Mesenchymal stem cell (in vitro differentiated cells and primary cell): Measurements from ENCODE around the gene PABPN1.

Experiments
- DNase-seq: peaks from one replicate; pipeline ENCODE4 v3.0.0-alpha.2; 2013
- H2AFZ ChIP-seq: one replicate; pipeline ENCODE4 v1.6.1; 2013; ENCODE audit warnings: low read depth, mild to moderate bottlenecking, control low read depth, inconsistent platforms, low read length, moderate library complexity
- H2AK5ac ChIP-seq: 2 replicates; pipeline ENCODE4 v1.6.1; 2013; ENCODE audit warnings: low read length, moderate library complexity, mild to moderate bottlenecking, inconsistent platforms; ENCODE audit not compliant: severe bottlenecking
- H2BK120ac ChIP-seq: one replicate; pipeline ENCODE4 v1.6.1; 2013; ENCODE audit warnings: low read depth, mild to moderate bottlenecking, inconsistent platforms, low read length, moderate library complexity
- H2BK12ac ChIP-seq, 2 experiments: one replicate each; pipeline ENCODE4 v1.6.1; 2013; ENCODE audit warnings: inconsistent platforms in 2 of 2, low read length in 2 of 2, mild to moderate bottlenecking in 2 of 2, moderate library complexity in 2 of 2, control low read depth in 1 of 2
- H2BK15ac ChIP-seq: one replicate; pipeline ENCODE4 v1.6.1; 2013; ENCODE audit warnings: mild to moderate bottlenecking, low read depth, inconsistent platforms; ENCODE audit not compliant: poor library complexity, severe bottlenecking
- H2BK5ac ChIP-seq: 2 replicates; pipeline ENCODE4 v1.6.1; 2013; ENCODE audit warnings: low read depth, mild to moderate bottlenecking, low read length, control low read depth, inconsistent platforms; ENCODE audit not compliant: poor library complexity, severe bottlenecking
- H3K14ac ChIP-seq, 2 experiments: one replicate each; pipeline ENCODE4 v1.6.1; 2013; ENCODE audit warnings: inconsistent platforms in 2 of 2, low read length in 2 of 2, control low read depth in 1 of 2, mild to moderate bottlenecking in 1 of 2, moderate library complexity in 1 of 2
- H3K18ac ChIP-seq, 2 experiments: one replicate each; pipeline ENCODE4 v1.6.1; 2013; ENCODE audit warnings: inconsistent platforms in 2 of 2, low read length in 2 of 2, control low read depth in 1 of 2, low read depth in 1 of 2, mild to moderate bottlenecking in 1 of 2
- H3K23ac ChIP-seq, 2 experiments: one replicate each; pipeline ENCODE4 v1.6.1; 2013; ENCODE audit warnings: inconsistent platforms in 2 of 2, low read length in 2 of 2, mild to moderate bottlenecking in 2 of 2, moderate library complexity in 2 of 2, control low read depth in 1 of 2
- H3K27ac ChIP-seq: 2 replicates; pipeline ENCODE4 v1.5.1; 2013; ENCODE audit warnings: mild to moderate bottlenecking, moderate library complexity, low read length, control low read depth, inconsistent platforms; ENCODE audit not compliant: poor library complexity, severe bottlenecking
- H3K27me3 ChIP-seq, 2 experiments: 2 replicates each; pipeline versions ENCODE4 v1.6.1 to v1.7.0; 2013; ENCODE audit warnings: low read length in 2 of 2, mild to moderate bottlenecking in 2 of 2, moderate library complexity in 2 of 2, control low read depth in 1 of 2, inconsistent platforms in 1 of 2; ENCODE audit not compliant: control insufficient read depth in 1 of 2, insufficient read depth in 1 of 2
- H3K36me3 ChIP-seq, 2 experiments: 2 replicates each; pipeline versions ENCODE4 v1.6.1 to v1.7.0; 2013; ENCODE audit warnings: low read length in 2 of 2, control low read depth in 1 of 2, inconsistent platforms in 1 of 2, low read depth in 1 of 2, mild to moderate bottlenecking in 1 of 2; ENCODE audit not compliant: insufficient read depth in 2 of 2, control insufficient read depth in 1 of 2
- H3K4ac ChIP-seq, 2 experiments: one replicate each; pipeline ENCODE4 v1.6.1; 2013; ENCODE audit warnings: inconsistent platforms in 2 of 2, low read length in 2 of 2, mild to moderate bottlenecking in 2 of 2, moderate library complexity in 2 of 2, control low read depth in 1 of 2, low read depth in 1 of 2
- H3K4me1 ChIP-seq: 2 replicates; pipeline ENCODE4 v1.6.1; 2013; ENCODE audit warnings: low read depth, low read length, control low read depth; ENCODE audit not compliant: control insufficient read depth, insufficient read depth
- H3K4me2 ChIP-seq: 2 replicates; pipeline ENCODE4 v1.6.1; 2013; ENCODE audit warnings: low read length, mild to moderate bottlenecking, inconsistent platforms; ENCODE audit not compliant: poor library complexity, severe bottlenecking
- H3K4me3 ChIP-seq, 2 experiments: 2 replicates each; pipeline versions ENCODE4 v1.5.1 to v1.7.0; 2013; ENCODE audit warnings: low read length in 2 of 2, mild to moderate bottlenecking in 2 of 2, control low read depth in 1 of 2, low read depth in 1 of 2; ENCODE audit not compliant: insufficient read depth in 1 of 2
- H3K79me1 ChIP-seq: replicated peaks from 2 replicates; pipeline ENCODE4 v1.6.1; 2013; ENCODE audit warnings: mild to moderate bottlenecking, control low read depth, low read length, inconsistent platforms; ENCODE audit not compliant: poor library complexity, severe bottlenecking
- H3K9ac ChIP-seq: 2 replicates; pipeline ENCODE4 v1.7.0; 2013; ENCODE audit warnings: mild to moderate bottlenecking, low read length, moderate library complexity
- H3K9me3 ChIP-seq: 2 replicates; pipeline ENCODE4 v1.7.0; 2013; ENCODE audit warnings: mild to moderate bottlenecking, low read length; ENCODE audit not compliant: control insufficient read depth
- H4K8ac ChIP-seq: one replicate; pipeline ENCODE4 v1.6.1; 2013; ENCODE audit warnings: inconsistent platforms, mild to moderate bottlenecking, low read length, moderate library complexity
- H4K91ac ChIP-seq: one replicate; pipeline ENCODE4 v1.6.1; 2013; ENCODE audit warnings: mild to moderate bottlenecking, low read length, inconsistent platforms
- WGBS: methylation state at CpG from one replicate; pipeline ENCODE4 v1.1.7; 2013; ENCODE audit warnings: mixed read lengths; 5-methylcytosine and 5-hydroxymethylcytosine counted together

The PABPN1 gene

DNA sequence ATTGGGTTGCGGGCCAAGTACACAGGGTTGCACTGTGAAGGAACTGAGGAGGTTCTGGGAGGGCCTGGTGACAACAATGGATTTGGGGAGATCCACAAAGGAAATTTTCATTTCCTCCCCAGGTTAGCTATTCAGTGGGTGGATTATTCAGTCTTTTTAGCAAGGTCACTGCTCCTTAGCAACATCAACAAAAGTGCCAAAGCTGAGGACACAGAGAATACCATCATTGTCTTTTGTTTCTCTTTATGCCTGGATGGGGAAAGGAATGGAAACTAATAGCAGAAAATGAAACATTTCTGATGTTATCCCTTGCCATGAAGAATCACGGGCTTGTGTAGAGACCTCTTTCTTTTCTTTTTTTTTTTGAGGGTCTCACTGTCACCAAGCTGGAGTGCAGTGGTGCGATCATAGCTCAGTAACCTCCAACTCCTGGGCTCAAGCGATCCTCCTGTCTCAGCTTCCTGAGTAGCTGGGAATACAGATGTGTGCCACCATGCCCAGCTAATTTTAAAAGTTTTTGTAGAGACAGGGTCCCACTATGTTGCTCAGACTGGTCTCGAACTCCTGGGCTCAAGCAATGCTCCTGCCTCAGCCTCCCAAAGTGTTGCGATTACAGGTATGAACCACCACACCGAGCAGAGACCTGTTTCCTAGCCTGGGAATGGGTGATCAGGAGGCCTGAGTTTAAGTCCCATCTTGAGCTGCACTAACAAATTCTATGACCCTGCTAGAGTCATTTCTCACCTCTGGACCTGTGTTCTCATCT lies 25.1 kb upstream of the PABPN1 start:
- Histone ChIP-seq H3K4me1 (peaks cover 4% of the 10 kb centered on the region), H2BK15ac (no peak overlapping the region), H3K27ac (no peak overlapping the region), H3K9me3 (no peaks in the 10 kb centered on the region), H3K27me3 (peaks cover 5 to 6% of the 10 kb centered on the region in 2 experiments), H3K23ac (no peak overlapping the region), H2BK12ac (no peak overlapping the region), H3K36me3 (peaks cover 6 to 8% of the 10 kb centered on the region in 2 experiments), H3K4me2 (no peak overlapping the region), H4K8ac (no peak overlapping the region), H3K14ac (no peak overlapping the region), H2AFZ (no peak overlapping the region), H3K18ac (no peak overlapping the region), H3K9ac (peak overlapping the region; percentile 32), H4K91ac (no peak overlapping the region), H3K79me1 (peaks cover 8% of the 10 kb centered on the region), H3K4ac (no peak overlapping the region), H2AK5ac (no peak overlapping the region), H2BK5ac (no peak overlapping the region), H3K4me3 (no peak overlapping the region), H2BK120ac (no peak overlapping the region)
- 98% methylated on average over 7 of the region's 7 CpGs for WGBS
- no peak for DNase-seq

DNA sequence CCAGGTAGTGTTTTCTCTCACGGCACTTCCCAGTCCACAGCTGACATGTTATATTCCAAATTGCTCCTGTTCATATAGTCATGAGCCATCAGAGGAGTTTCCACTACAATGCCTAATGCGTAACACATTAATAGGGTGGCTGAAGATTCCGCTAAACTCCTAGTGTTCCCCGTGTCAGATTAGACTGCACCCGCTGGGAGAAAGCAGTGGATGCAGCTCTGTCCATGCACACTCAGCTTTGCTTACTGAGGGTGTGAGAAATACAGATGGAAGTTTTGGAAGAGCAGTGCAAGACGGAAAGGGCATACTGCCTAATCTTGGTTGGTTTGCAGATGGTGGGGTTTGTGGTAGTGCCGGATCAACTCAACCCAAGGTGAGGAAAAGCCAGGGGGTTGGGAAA lies 24.2 kb upstream of the PABPN1 start:
- H2AFZ ChIP-seq: no peak overlapping the region
- no peak overlapping the region for H3K9ac ChIP-seq
- peaks cover 6 to 8% of the 10 kb centered on the region in 2 experiments for H3K36me3 ChIP-seq
- no peak overlapping the region for H2BK15ac ChIP-seq
- peaks cover 5 to 6% of the 10 kb centered on the region in 2 experiments for H3K27me3 ChIP-seq
- WGBS: 95% methylated on average over 7 of the region's 7 CpGs
- no peak overlapping the region for H3K4ac ChIP-seq
- no peak overlapping the region for H2AK5ac ChIP-seq
- DNase-seq: no peak
- H3K23ac ChIP-seq: no peak overlapping the region
- no peak overlapping the region for H3K18ac ChIP-seq
- no peak overlapping the region for H4K91ac ChIP-seq
- no peak overlapping the region for H3K14ac ChIP-seq
- H3K4me3 ChIP-seq: no peak overlapping the region
- H3K4me1 ChIP-seq: peaks cover 7% of the 10 kb centered on the region
- no peak overlapping the region for H2BK12ac ChIP-seq
- H3K9me3 ChIP-seq: no peaks in the 10 kb centered on the region
- H3K4me2 ChIP-seq: no peak overlapping the region
- H3K79me1 ChIP-seq: peaks cover 8% of the 10 kb centered on the region
- H4K8ac ChIP-seq: no peak overlapping the region
- H3K27ac ChIP-seq: no peak overlapping the region
- H2BK5ac ChIP-seq: no peak overlapping the region
- H2BK120ac ChIP-seq: no peak overlapping the region

DNA sequence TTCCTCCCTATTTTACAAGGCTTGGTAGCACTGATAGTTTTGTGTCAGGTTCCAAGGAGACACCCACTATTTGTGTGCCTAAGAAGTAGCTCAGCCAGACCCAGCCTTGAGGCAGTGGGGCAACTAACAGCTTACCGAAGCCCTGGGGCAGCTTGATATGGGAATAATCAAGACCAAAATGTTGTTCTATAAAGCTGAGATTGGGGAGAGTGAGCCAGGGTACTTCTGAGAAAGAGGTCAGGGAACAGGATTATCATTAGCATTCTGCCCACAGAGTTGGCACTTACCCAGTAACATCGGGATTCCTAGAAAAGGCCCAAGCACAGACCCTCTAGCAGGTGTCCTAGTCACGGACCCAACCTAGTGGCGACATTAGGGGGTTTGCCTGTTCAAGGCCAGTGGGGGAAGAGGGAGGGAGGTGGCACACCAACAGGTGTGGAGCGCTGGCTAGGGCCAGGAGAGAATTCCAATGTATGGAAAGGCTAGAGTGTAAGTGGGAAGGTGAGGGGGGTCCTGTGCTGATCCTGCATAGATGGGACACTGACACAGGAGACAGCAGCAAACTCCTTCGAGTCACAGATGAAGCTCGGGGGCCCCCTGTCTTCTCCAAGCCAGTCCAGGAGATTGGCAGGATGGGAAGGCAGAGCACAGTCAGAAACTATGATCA lies 23.5 kb upstream of the PABPN1 start:
- H2BK120ac ChIP-seq: no peak overlapping the region
- no peak overlapping the region for H3K4me2 ChIP-seq
- H3K27ac ChIP-seq: no peak overlapping the region
- no peak overlapping the region for H3K23ac ChIP-seq
- peak overlapping the region; percentile 98 for H3K9ac ChIP-seq
- H2BK5ac ChIP-seq: no peak overlapping the region
- no peak for DNase-seq
- peak overlapping the region in 1 of 2 experiments; percentile 3 for H3K4me3 ChIP-seq
- H3K79me1 ChIP-seq: peaks cover 8% of the 10 kb centered on the region
- peaks cover 5 to 6% of the 10 kb centered on the region in 2 experiments for H3K27me3 ChIP-seq
- H2BK12ac ChIP-seq: no peak overlapping the region
- H3K4ac ChIP-seq: no peak overlapping the region
- peak overlapping the region; percentile 16 for H4K8ac ChIP-seq
- 96% methylated on average over 6 of the region's 7 CpGs for WGBS
- H2AK5ac ChIP-seq: no peak overlapping the region
- H3K14ac ChIP-seq: no peak overlapping the region
- no peak overlapping the region for H4K91ac ChIP-seq
- H2BK15ac ChIP-seq: peak overlapping the region; percentile 38
- H3K4me1 ChIP-seq: peaks cover 10% of the 10 kb centered on the region
- H3K18ac ChIP-seq: no peak overlapping the region
- H3K36me3 ChIP-seq: peaks cover 6 to 8% of the 10 kb centered on the region in 2 experiments
- no peak overlapping the region for H2AFZ ChIP-seq
- no peaks in the 10 kb centered on the region for H3K9me3 ChIP-seq

DNA sequence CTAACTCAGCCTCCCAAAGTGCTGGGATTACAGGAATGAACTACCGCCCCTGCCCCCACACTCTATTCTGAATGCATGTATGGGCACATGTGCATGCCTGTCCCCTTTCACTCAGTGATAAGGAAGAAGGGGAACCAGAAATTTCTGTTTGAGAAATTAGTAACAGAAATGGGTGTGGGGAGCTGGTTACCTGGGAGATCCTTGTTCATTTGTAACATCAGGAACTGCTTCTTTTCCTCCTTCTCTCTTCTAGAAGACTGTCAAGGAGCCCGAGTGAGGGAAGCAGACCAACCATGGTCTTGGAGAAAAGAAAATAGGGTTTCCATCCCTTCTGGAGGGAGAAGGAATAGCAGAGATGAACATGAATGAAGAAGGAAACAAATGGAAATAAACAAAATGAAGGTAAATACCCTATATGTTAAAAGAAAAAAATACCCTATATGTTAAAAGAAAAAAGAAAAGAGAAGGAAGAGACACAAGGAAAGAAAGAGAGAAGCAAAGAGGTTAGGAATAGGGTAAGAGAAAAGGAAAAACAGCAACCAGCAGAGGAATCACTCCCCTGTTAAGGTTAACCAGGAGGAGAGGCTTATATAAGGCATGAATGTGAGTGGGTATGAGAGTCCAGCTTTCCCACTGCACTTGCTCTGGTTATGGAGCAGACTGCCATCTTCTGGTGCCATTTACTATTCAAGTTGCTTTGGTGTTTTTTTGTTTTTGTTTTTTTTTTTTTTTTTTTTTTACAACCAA lies 21.9 kb upstream of the PABPN1 start:
- H2BK5ac ChIP-seq: no peak overlapping the region
- DNase-seq: peak; percentile 80
- H3K4ac ChIP-seq: no peak overlapping the region
- peaks cover 6 to 8% of the 10 kb centered on the region in 2 experiments for H3K36me3 ChIP-seq
- no peak overlapping the region for H2AFZ ChIP-seq
- no peak overlapping the region for H2AK5ac ChIP-seq
- H2BK120ac ChIP-seq: no peak overlapping the region
- H3K79me1 ChIP-seq: peaks cover 9% of the 10 kb centered on the region
- peaks cover 13% of the 10 kb centered on the region for H3K4me1 ChIP-seq
- no peak overlapping the region for H3K4me2 ChIP-seq
- H3K14ac ChIP-seq: no peak overlapping the region
- no peak overlapping the region for H3K27ac ChIP-seq
- H3K23ac ChIP-seq: no peak overlapping the region
- no peaks in the 10 kb centered on the region for H3K9me3 ChIP-seq
- no peak overlapping the region for H2BK12ac ChIP-seq
- H3K27me3 ChIP-seq: no peaks in the 10 kb centered on the region
- H4K91ac ChIP-seq: no peak overlapping the region
- H4K8ac ChIP-seq: no peak overlapping the region
- no peak overlapping the region for H3K18ac ChIP-seq
- H3K9ac ChIP-seq: peak overlapping the region; percentile 98
- no peak overlapping the region for H2BK15ac ChIP-seq
- no CpG with 5 or more reads among the region's 2 CpGs for WGBS
- H3K4me3 ChIP-seq: peak overlapping the region in 1 of 2 experiments; percentile 100
